Lung microvascular endothelial cell (primary cell): ENCODE results near the gene KCNH6. TPM values are rescaled to one million over a fixed set of nuclear protein-coding genes. Genes with fewer than 3 reads are reported as not detected.

Experiments
- DNase-seq, 2 donors: peaks; one replicate each; pipeline versions ENCODE4 v3.0.0 to v3.0.0-alpha.2; 2010; ENCODE audit warnings: low read depth in 2 of 2
- total RNA-seq: library from RNA; depleted of rRNA; stranded (reverse); fragments of >200 nt; gene quantifications from 2 replicates; pipeline ENCODE4 v1.2.1, GENCODE V29; 2014

The KCNH6 gene
- under 0.01 and 0.20 TPM in 2 replicates for total RNA-seq

GRCh38 chr17:63523253-63523855, at the start of gene KCNH6:
Gene KCNH6, plus strand, starts transcription at chr17:63523358. Its CDS starts 56 bp downstream, at chr17:63523414.
- no peak for DNase-seq

- peak; percentile 89 for DNase-seq
Observed at GRCh38 chr17:63474174-63474573, 49.0 kb upstream of the KCNH6 start.

GRCh38 chr17:63474586-63475460, 48.3 kb upstream of the KCNH6 start:
- DNase-seq = peak; percentile 25 to 55

- no peak for DNase-seq
Observed at GRCh38 chr17:63475491-63476412, 47.4 kb upstream of the KCNH6 start.

GRCh38 chr17:63476459-63476853, 46.7 kb upstream of the KCNH6 start:
- peak in 1 of 2 donors; percentile 22 for DNase-seq

GRCh38 chr17:63476854-63477479, 46.2 kb upstream of the KCNH6 start, which contains the start of gene ACE:
Gene ACE, plus strand, starts transcription at chr17:63477061. Its CDS starts 34 bp downstream, at chr17:63477095.
- DNase-seq = peak; percentile 30 to 66

- DNase-seq = no peak
Observed at GRCh38 chr17:63477480-63478440, 45.4 kb upstream of the KCNH6 start.

GRCh38 chr17:63478814-63479494, 44.2 kb upstream of the KCNH6 start:
- peak; percentile 91 to 92 for DNase-seq

- DNase-seq = no peak
Observed at GRCh38 chr17:63479495-63480184, 43.5 kb upstream of the KCNH6 start.

- no peak for DNase-seq
Observed at GRCh38 chr17:63480192-63480784, 42.9 kb upstream of the KCNH6 start.

GRCh38 chr17:63480826-63481487, 42.2 kb upstream of the KCNH6 start:
- DNase-seq = no peak

GRCh38 chr17:63481488-63481870, 41.7 kb upstream of the KCNH6 start:
- DNase-seq = no peak

- DNase-seq = no peak
Observed at GRCh38 chr17:63482509-63482908, 40.6 kb upstream of the KCNH6 start.

- DNase-seq = no peak
Observed at GRCh38 chr17:63483038-63483437, 40.1 kb upstream of the KCNH6 start.

- no peak for DNase-seq
Observed at GRCh38 chr17:63483655-63484575, 39.2 kb upstream of the KCNH6 start.

GRCh38 chr17:63486317-63487013, 36.7 kb upstream of the KCNH6 start:
- no peak for DNase-seq
